Mesothelial cell of epicardium (in vitro differentiated cells): Measurements from ENCODE around the gene CALR3. TPM values are rescaled to one million over a fixed set of nuclear protein-coding genes. Genes with fewer than 3 reads are reported as not detected.
"Not testable (repeated sequence)": the region's sequence is repeated elsewhere in the genome, so short reads cannot be mapped to it uniquely, and the experiment has no call there.

Source experiments
- DNase-seq, 2 experiments: peaks; one replicate each; pipeline ENCODE4 v3.0.0; 2021; ENCODE audit warnings: low spot score in 2 of 2; ENCODE audit not compliant: unreplicated experiment in 2 of 2
- H3K27ac Mint-ChIP-seq: 2 replicates; pipeline ENCODE4 v1.8.0; 2021; ENCODE audit warnings: mixed read lengths
- H3K27me3 Mint-ChIP-seq: 2 replicates; pipeline ENCODE4 v1.8.0; 2021; ENCODE audit warnings: low read depth, mixed read lengths
- H3K36me3 Mint-ChIP-seq: 2 replicates; pipeline ENCODE4 v1.8.0; 2021; ENCODE audit warnings: mixed read lengths
- H3K4me1 Mint-ChIP-seq: 2 replicates; pipeline ENCODE4 v1.8.0; 2021; ENCODE audit warnings: mixed read lengths
- H3K4me3 Mint-ChIP-seq: 2 replicates; pipeline ENCODE4 v1.8.0; 2021; ENCODE audit warnings: mild to moderate bottlenecking, moderate library complexity, mixed read lengths
- H3K9me3 Mint-ChIP-seq: 2 replicates; pipeline ENCODE4 v1.8.0; 2021; ENCODE audit warnings: mixed read lengths
- CTCF ChIP-seq: fragments of 200-600 bp; sonication (generic); IDR thresholded peaks from one replicate; pipeline ENCODE4 v1.5.0; 2021; ENCODE audit warnings: antibody characterized with exemption; ENCODE audit not compliant: unreplicated experiment
- total RNA-seq: library from RNA; stranded (reverse); gene quantifications from 3 replicates; pipeline ENCODE4 v1.2.1, GENCODE V29; 2021

The CALR3 gene
- total RNA-seq, 1 donor from 2014 or later: not detected

GRCh38 chr19:16472992-16473391, 23.0 kb downstream of the CALR3 start:
- Mint-ChIP-seq H3K4me3 (peak overlapping the region; percentile 75), H3K4me1 (peaks cover 31% of the 10 kb centered on the region), H3K9me3 (no peaks in the 10 kb centered on the region), H3K27me3 (no peaks in the 10 kb centered on the region), H3K36me3 (no peaks in the 10 kb centered on the region), H3K27ac (no peak overlapping the region)
- DNase-seq: no peak
- no peak for TF ChIP-seq CTCF

DNA sequence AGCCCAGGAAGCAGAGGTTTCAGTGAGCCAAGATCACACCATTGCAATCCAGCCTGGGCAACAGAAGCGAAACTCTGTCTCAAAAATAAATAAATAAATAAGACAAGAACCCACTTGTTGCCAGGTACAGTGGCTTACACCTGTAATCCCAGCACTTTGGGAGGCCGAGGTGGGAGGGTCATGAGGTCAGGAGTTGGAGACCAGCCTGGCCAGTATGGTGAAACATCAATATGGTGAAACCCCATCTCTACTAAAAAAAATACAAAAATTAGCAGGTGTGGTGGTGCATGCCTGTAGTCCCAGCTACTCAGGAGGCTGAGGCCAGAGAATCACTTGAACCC, 23.4 kb downstream of the CALR3 start:
- H3K4me1 Mint-ChIP-seq: peaks cover 33% of the 10 kb centered on the region
- H3K36me3 Mint-ChIP-seq, H3K27me3 Mint-ChIP-seq, H3K27ac Mint-ChIP-seq, DNase-seq, H3K9me3 Mint-ChIP-seq: not testable (repeated sequence)
- peak overlapping the region; percentile 75 for H3K4me3 Mint-ChIP-seq

GRCh38 chr19:16470911-16471811, 24.8 kb downstream of the CALR3 start:
- H3K36me3 Mint-ChIP-seq: no peaks in the 10 kb centered on the region
- peak overlapping the region; percentile 86 for H3K4me3 Mint-ChIP-seq
- H3K9me3 Mint-ChIP-seq: no peaks in the 10 kb centered on the region
- no peak for TF ChIP-seq CTCF
- H3K27ac Mint-ChIP-seq: peak overlapping the region; percentile 91
- H3K27me3 Mint-ChIP-seq: no peaks in the 10 kb centered on the region
- H3K4me1 Mint-ChIP-seq: peaks cover 29% of the 10 kb centered on the region
- peak; percentile 28 to 64 for DNase-seq

DNA sequence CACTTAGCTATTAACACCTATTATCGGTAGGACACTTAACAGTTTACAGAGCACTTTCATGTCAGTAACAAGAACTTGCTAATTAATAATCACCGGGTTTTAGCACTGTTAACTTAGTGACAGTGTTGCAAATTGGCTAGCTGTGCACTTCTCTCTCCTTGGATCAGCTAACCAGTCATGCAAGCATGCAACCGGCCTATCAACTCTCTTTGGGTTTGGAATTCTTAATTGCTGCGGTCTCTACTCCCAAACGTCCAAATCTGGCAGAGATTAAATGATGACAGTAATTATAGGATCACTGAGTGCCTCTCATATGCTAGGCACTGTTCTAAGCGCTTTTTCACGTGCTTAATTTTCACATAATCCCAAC, 25.4 kb downstream of the CALR3 start:
- Mint-ChIP-seq H3K4me3 (peak overlapping the region; percentile 86), H3K9me3 (no peaks in the 10 kb centered on the region), H3K4me1 (peaks cover 29% of the 10 kb centered on the region), H3K27me3 (no peaks in the 10 kb centered on the region), H3K36me3 (no peaks in the 10 kb centered on the region), H3K27ac (peak overlapping the region; percentile 91)
- TF ChIP-seq CTCF: no peak
- DNase-seq: no peak

DNA sequence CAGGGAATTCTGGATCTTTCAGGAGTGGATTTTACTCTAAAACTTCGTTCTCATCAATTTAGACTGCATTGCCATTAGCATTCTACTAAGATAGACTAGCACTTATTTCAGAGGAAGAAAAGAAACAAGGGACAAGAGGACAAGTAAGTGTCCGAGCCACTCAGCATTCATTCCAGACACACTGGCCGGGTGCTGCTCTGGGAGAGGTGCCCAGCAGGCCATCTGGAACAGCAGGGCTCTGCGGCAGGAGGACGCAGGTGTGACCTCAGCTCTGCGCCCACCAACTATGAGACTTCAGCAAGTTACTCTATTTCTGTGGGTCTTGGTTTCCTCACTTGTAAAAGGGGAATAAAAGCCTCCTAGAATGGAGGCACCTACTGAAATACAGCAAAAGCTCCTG, 28.4 kb downstream of the CALR3 start:
- Mint-ChIP-seq H3K27me3 (no peaks in the 10 kb centered on the region), H3K9me3 (no peaks in the 10 kb centered on the region), H3K4me3 (no peak overlapping the region), H3K36me3 (peaks cover 1% of the 10 kb centered on the region), H3K27ac (peak overlapping the region; percentile 26), H3K4me1 (peaks cover 42% of the 10 kb centered on the region)
- no peak for TF ChIP-seq CTCF
- no peak for DNase-seq

DNA sequence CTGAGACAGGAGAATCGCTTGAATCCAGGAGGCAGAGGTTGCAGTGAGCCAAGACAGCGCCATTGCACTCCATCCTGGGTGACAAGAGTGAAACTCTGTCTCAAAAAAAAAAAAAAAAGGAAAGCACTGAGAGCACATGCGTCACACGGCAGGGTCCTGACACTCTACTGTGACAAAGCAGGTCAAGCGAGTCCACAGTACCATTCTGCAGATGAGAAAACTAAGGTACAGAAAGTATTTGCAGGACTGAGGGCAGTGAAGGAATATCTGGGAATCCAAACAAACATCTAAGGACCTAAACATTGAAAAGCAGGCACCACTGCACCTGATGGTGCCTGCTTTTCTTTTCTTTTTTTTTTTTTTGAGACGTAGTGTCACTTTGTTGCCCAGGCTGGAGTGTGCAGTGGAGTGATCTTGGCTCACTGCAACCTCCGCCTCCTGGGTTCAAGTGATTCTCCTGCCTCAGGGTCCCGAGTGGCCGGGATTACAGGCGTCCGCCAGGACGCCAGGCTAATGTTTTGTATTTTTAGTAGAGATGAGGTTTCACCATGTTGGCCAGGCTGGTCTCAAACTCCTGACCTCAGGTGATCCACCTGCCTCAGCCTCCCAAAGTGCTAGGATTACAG, 29.1 kb downstream of the CALR3 start:
- H3K4me1 Mint-ChIP-seq: peaks cover 42% of the 10 kb centered on the region
- H3K36me3 Mint-ChIP-seq, H3K4me3 Mint-ChIP-seq, H3K27ac Mint-ChIP-seq, DNase-seq, H3K27me3 Mint-ChIP-seq, H3K9me3 Mint-ChIP-seq: not testable (repeated sequence)
